ENCODE results near the gene CSF1.

CSF1 gene

DNA sequence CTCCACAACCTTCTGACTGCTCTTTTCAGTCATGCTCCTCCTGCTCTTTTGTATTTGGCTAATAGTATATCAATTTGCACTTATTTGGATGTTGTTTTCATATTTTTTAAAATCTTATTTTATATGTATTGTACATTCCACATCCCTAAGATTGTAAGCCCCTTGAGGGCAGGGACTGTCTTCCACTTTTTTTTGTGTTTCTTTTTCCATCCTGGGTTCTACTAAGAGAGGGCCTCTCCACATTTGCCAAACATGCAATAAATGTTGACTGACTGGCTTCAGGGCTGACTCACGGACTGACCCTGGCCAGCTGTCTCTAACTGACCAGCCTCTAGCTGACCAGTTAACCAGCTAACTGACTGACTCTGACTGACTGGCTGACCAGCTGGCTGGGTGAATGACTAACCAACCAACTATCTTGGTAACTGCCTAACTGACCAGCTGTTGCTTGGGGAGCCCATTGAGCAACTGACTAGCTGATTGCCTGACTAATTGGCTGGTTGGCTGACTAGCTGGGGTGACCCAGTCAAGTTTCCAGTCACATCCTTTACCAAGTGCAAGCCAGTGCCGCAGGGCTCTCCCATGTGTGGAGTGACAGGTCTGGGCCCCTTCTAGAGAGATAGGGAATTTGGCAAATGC, 16.1 kb downstream of the CSF1 start:
- no peak for TF ChIP-seq POLR2A (IDR thresholded peaks at IDR 0.05; ENCODE audit: low read length)
- TF ChIP-seq GATA1 (IDR thresholded peaks at IDR 0.05; ENCODE audit: low read depth, low read length): no peak
- no peak for DNase-seq

GRCh38 chr1:109927356-109927755, 16.7 kb downstream of the CSF1 start:
- no peak for DNase-seq
- TF ChIP-seq GATA1 (IDR thresholded peaks at IDR 0.05; ENCODE audit: low read depth, low read length): no peak
- TF ChIP-seq POLR2A (IDR thresholded peaks at IDR 0.05; ENCODE audit: low read length): no peak

GRCh38 chr1:109927911-109928321, 17.3 kb downstream of the CSF1 start:
- no peak for DNase-seq
- TF ChIP-seq GATA1 (IDR thresholded peaks at IDR 0.05; ENCODE audit: low read depth, low read length): no peak
- TF ChIP-seq POLR2A (IDR thresholded peaks at IDR 0.05; ENCODE audit: low read length): peak; percentile 5

- no peak for TF ChIP-seq GATA1 (IDR thresholded peaks at IDR 0.05; ENCODE audit: low read depth, low read length)
- peak; percentile 6 for TF ChIP-seq POLR2A (IDR thresholded peaks at IDR 0.05; ENCODE audit: low read length)
- no peak for DNase-seq
These were observed 18.0 kb downstream of the CSF1 start for GRCh38 chr1:109928591-109929111.

DNA sequence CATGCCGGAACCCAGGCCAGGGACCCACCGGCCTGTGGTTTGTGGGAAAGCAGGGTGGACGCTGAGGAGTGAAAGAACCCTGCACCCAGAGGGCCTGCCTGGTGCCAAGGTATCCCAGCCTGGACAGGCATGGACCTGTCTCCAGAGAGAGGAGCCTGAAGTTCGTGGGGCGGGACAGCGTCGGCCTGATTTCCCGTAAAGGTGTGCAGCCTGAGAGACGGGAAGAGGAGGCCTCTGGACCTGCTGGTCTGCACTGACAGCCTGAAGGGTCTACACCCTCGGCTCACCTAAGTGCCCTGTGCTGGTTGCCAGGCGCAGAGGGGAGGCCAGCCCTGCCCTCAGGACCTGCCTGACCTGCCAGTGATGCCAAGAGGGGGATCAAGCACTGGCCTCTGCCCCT, 18.5 kb downstream of the CSF1 start:
- no peak for DNase-seq
- TF ChIP-seq GATA1 (IDR thresholded peaks at IDR 0.05; ENCODE audit: low read depth, low read length): no peak
- no peak for TF ChIP-seq POLR2A (IDR thresholded peaks at IDR 0.05; ENCODE audit: low read length)

- TF ChIP-seq POLR2A (IDR thresholded peaks at IDR 0.05; ENCODE audit: low read length): no peak
- no peak for TF ChIP-seq GATA1 (IDR thresholded peaks at IDR 0.05; ENCODE audit: low read depth, low read length)
- no peak for DNase-seq
These were observed 19.1 kb downstream of the CSF1 start for GRCh38 chr1:109929588-109930251.

GRCh38 chr1:109930252-109930993, 19.8 kb downstream of the CSF1 start:
- DNase-seq: no peak
- no peak for TF ChIP-seq POLR2A (IDR thresholded peaks at IDR 0.05; ENCODE audit: low read length)
- no peak for TF ChIP-seq GATA1 (IDR thresholded peaks at IDR 0.05; ENCODE audit: low read depth, low read length)

GRCh38 chr1:109931189-109931731, 20.6 kb downstream of the CSF1 start:
- TF ChIP-seq GATA1 (IDR thresholded peaks at IDR 0.05; ENCODE audit: low read depth, low read length) (no peak), POLR2A (IDR thresholded peaks at IDR 0.05; ENCODE audit: low read length) (no peak)
- peak; percentile 55 to 82 for DNase-seq

- no peak for TF ChIP-seq POLR2A (IDR thresholded peaks at IDR 0.05; ENCODE audit: low read length)
- no peak for TF ChIP-seq GATA1 (IDR thresholded peaks at IDR 0.05; ENCODE audit: low read depth, low read length)
- no peak for DNase-seq
These were observed 21.4 kb downstream of the CSF1 start for GRCh38 chr1:109931911-109932636.

DNA sequence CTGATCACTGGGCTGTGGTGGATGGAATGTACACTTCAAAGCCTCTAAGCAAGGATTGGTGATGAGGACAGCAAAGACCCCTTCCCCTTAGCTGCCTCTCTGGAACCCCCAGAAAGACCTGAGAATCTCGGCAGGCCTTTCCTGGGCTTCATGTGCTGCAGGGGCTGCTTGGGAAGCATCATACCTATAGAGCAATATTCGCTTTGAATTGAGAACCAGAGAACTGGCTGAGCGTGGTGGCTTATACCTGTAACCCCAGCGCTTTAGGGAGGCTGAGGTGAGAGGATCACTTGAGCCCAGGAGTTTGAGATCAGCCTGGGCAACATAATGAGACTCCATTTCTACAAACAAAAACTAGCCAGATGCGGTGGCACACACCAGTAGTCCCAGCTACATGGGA, 22.0 kb downstream of the CSF1 start:
- TF ChIP-seq POLR2A (IDR thresholded peaks at IDR 0.05; ENCODE audit: low read length): no peak
- TF ChIP-seq GATA1 (IDR thresholded peaks at IDR 0.05; ENCODE audit: low read depth, low read length): no peak
- DNase-seq: no peak

DNA sequence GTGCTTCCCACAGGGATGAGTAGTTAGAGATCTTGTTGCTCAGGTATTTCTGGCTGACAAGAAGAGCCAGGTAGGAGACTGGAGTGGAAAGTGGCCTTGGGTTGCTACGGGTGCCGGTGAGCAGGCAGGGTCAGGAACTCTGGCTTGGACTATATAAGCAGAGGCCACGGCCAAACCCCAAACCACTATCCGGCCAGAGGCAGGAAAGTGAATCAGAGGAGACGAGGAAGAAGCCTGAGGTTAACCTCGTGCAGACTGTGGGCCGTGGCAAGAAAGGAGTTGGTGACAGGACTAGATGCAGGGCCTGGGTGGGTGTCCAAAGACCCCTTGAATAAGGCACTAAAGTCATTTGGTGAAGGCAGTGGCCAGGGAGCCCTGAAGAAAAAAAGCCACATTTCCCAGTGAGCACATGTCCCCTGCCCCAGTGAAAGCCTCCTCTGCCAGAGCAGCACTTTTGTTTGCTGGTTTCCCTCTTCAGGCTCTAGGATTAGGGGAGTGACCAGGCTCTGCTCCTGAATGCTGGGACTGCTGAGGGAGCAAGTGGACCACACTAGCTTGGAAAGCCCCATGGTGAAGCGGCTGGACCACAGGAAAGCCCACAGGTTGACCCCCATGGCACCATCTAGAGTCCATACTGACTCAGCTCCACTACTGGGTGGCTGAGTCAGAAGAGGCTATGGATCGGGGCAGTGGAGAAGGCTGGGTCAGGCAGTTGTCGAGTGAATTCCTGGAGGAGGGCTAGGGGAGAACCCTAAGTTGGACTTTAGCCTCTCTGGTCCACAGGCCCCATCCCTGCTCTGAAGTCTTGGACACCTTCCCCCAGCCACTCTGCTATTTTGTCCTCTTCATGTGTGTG, 23.4 kb downstream of the CSF1 start:
- TF ChIP-seq GATA1 (IDR thresholded peaks at IDR 0.05; ENCODE audit: low read depth, low read length) (no peak), POLR2A (IDR thresholded peaks at IDR 0.05; ENCODE audit: low read length) (no peak)
- no peak for DNase-seq

DNA sequence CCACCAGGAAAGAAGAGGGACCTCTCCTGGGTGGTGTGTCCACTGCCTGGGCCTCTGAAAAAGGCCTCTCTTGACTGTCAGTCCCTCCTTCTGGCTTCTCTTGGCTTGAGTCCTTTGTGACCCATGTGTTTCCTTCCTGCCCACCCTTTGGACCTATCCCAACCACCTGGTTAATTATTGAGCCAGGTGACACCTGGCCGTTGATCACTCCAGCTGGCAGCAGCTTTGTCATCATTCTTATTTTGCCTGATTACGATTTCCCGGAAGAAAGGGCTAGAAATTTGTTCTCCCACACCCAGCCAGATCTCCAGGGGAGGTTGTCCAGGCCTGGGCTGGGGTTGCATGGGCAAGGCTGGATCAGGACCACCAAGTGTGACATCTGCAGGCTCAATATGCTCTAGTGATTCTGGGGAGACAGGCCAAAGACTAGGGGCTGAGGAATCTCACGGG, 24.8 kb downstream of the CSF1 start:
- no peak for DNase-seq
- TF ChIP-seq GATA1 (IDR thresholded peaks at IDR 0.05; ENCODE audit: low read depth, low read length): no peak
- no peak for TF ChIP-seq POLR2A (IDR thresholded peaks at IDR 0.05; ENCODE audit: low read length)

Data from erythroblast (primary cell).